Endothelial cell of umbilical vein (primary cell): ENCODE results near the gene CKAP5. TPM values are rescaled to one million over a fixed set of nuclear protein-coding genes. Genes with fewer than 3 reads are reported as not detected.

ENCODE experiments used
- BruUV-seq: library from RNA; stranded (reverse); fragments of 400-500 nt; replicated peaks from 2 replicates; lab custom pipeline; 2021; lab: Mats Ljungman, UMichigan
- CTCF ChIA-PET: fragments of 300-600, 350-600 bp; sonication (Branson Sonifier 250); formaldehyde crosslinking; loops from one replicate; lab custom pipeline; 2021; ENCODE audit warnings: antibody characterized with exemption, inconsistent platforms; lab: Charles Lee
- POLR2A ChIA-PET: fragments of 300-600, 350-600 bp; sonication (Branson Sonifier 250); formaldehyde crosslinking; loops from one replicate; lab custom pipeline; 2021; ENCODE audit warnings: antibody characterized with exemption, inconsistent platforms; lab: Charles Lee
- DNase-seq: peaks from one replicate; pipeline ENCODE4 v3.0.0-alpha.2; 2011; ENCODE audit warnings: low read depth, low spot score
- FAIRE-seq: peaks from 2 replicates; lab custom pipeline; 2011; peaks lifted over from hg19 to GRCh38; lab: Jason Lieb, UNC
- H2AFZ ChIP-seq: 2 replicates; pipeline ENCODE4 v1.6.0; 2012; ENCODE audit warnings: low read depth, low read length, control low read depth, inconsistent platforms
- H3K27ac ChIP-seq: 2 replicates; pipeline ENCODE4 v1.5.1; 2011; ENCODE audit warnings: low read depth, mild to moderate bottlenecking, control low read depth, low read length, moderate library complexity; ENCODE audit not compliant: insufficient read depth
- H3K27me3 ChIP-seq, 2 experiments: 2 replicates each; pipeline versions ENCODE4 v1.6.0 to v1.6.1; 2011; ENCODE audit warnings: low read length in 2 of 2, mixed read lengths in 1 of 2; ENCODE audit not compliant: control insufficient read depth in 2 of 2, insufficient read depth in 2 of 2
- H3K36me3 ChIP-seq, 2 experiments: 2 replicates in 1 of 2; 3 replicates in 1 of 2; pipeline ENCODE4 v1.5.1; 2011; ENCODE audit warnings: low read length in 2 of 2, mild to moderate bottlenecking in 1 of 2, moderate library complexity in 1 of 2; ENCODE audit not compliant: control insufficient read depth in 2 of 2, insufficient read depth in 2 of 2; ENCODE audit errors: extremely low read depth in 1 of 2
- H3K4me1 ChIP-seq: 3 replicates; pipeline ENCODE4 v1.5.1; 2011; ENCODE audit warnings: mild to moderate bottlenecking, low read length; ENCODE audit not compliant: control insufficient read depth, insufficient read depth; ENCODE audit errors: extremely low read depth
- H3K4me2 ChIP-seq: 2 replicates; pipeline ENCODE4 v1.6.1; 2011; ENCODE audit warnings: low read length, control low read depth, mixed read lengths; ENCODE audit not compliant: insufficient read depth
- H3K4me3 ChIP-seq, 3 experiments: fragments of 200-600 bp in 1 of 3; sonication (generic), shearing (Covaris generic) in 1 of 3; replicated peaks in 1 of 3; 2 replicates each; pipeline ENCODE4 v1.5.1; 2011 to 2016; ENCODE audit warnings: control low read depth in 3 of 3, low read length in 3 of 3, mild to moderate bottlenecking in 2 of 3, inconsistent platforms in 1 of 3, low read depth in 1 of 3, moderate library complexity in 1 of 3; ENCODE audit not compliant: insufficient read depth in 1 of 3
- H3K79me2 ChIP-seq: 2 replicates; pipeline ENCODE4 v1.6.0; 2012; ENCODE audit warnings: low read length, inconsistent platforms; ENCODE audit not compliant: control insufficient read depth, insufficient read depth
- H3K9ac ChIP-seq: replicated peaks from 2 replicates; pipeline ENCODE3; 2011; ENCODE audit warnings: low read length, control low read depth; ENCODE audit not compliant: insufficient read depth; ENCODE audit errors: extremely low read depth
- H3K9me1 ChIP-seq: replicated peaks from 3 replicates; pipeline ENCODE4 v1.6.0; 2011; ENCODE audit warnings: mild to moderate bottlenecking, low read length; ENCODE audit not compliant: control insufficient read depth, insufficient read depth; ENCODE audit errors: extremely low read depth
- H3K9me3 ChIP-seq: replicated peaks from 2 replicates; pipeline ENCODE4 v1.5.1; 2012; ENCODE audit warnings: low read length, inconsistent platforms; ENCODE audit not compliant: control insufficient read depth, insufficient read depth
- H4K20me1 ChIP-seq: replicated peaks from 2 replicates; pipeline ENCODE3; 2011; ENCODE audit warnings: mild to moderate bottlenecking, low read length; ENCODE audit not compliant: control insufficient read depth, insufficient read depth; ENCODE audit errors: extremely low read depth
- CTCF ChIP-seq, 2 donors: IDR thresholded peaks; 1 replicate in 1 of 2; 2 replicates in 1 of 2; pipeline ENCODE4 v1.5.1; 2011; ENCODE audit warnings: low read length in 2 of 2, mild to moderate bottlenecking in 2 of 2, moderate library complexity in 2 of 2, control low read depth in 1 of 2, inconsistent platforms in 1 of 2, low read depth in 1 of 2; ENCODE audit not compliant: insufficient read depth in 1 of 2; ENCODE audit errors: extremely low read depth in 1 of 2
- GATA2 ChIP-seq: IDR thresholded peaks from 2 replicates; pipeline ENCODE4 v1.7.0; 2011; ENCODE audit warnings: low read depth, mild to moderate bottlenecking, moderate library complexity, mixed read lengths, low read length; ENCODE audit not compliant: insufficient read length, insufficient read depth
- JUN ChIP-seq: IDR thresholded peaks from 2 replicates; pipeline ENCODE4 v1.6.1; 2011; ENCODE audit warnings: borderline replicate concordance, low read depth; ENCODE audit not compliant: insufficient read length, insufficient read depth
- MAX ChIP-seq: IDR thresholded peaks from 2 replicates; pipeline ENCODE4 v1.6.1; 2011; ENCODE audit not compliant: insufficient read depth, insufficient read length
- MYC ChIP-seq: IDR thresholded peaks from one replicate; pipeline ENCODE4 v1.6.1; 2011; ENCODE audit warnings: mild to moderate bottlenecking, low read depth, low read length
- POLR2A ChIP-seq: IDR thresholded peaks from 2 replicates; pipeline ENCODE4 v1.6.1; 2012; ENCODE audit warnings: low read depth, mild to moderate bottlenecking, control low read depth, low read length
- POLR2AphosphoS5 ChIP-seq: IDR thresholded peaks from 2 replicates; pipeline ENCODE4 v1.6.1; 2012; ENCODE audit warnings: low read depth, mild to moderate bottlenecking, control low read depth, low read length, moderate library complexity; ENCODE audit not compliant: insufficient read depth
- dilution Hi-C: fragments of 300-500 bp; cut with MboI; formaldehyde crosslinking; loops from one replicate; pipeline ENCODE4 v1.15.0; 2019; ENCODE audit warnings: low sequenced_read_pairs; ENCODE audit not compliant: extremely low pct_ligation_motif_present
- intact Hi-C: fragments of 100-400 bp; cut with micrococcal nuclease; formaldehyde crosslinking; loops from one replicate; pipeline ENCODE4 v1.10.0; 2022
- polyA plus RNA-seq, 4 experiments: library from polyadenylated mRNA; depleted of rRNA in 3 of 4; stranded (reverse) in 3 of 4; unstranded in 1 of 4; fragments of >200 nt; gene quantifications; 2 replicates each; pipeline versions ENCODE4 v1.2.1 to v1.2.3, GENCODE V29; 2011 to 2012; ENCODE audit warnings: missing spikeins in 1 of 4
- total RNA-seq: library from RNA; stranded (reverse); gene quantifications from 2 replicates; pipeline ENCODE4 v1.2.3, GENCODE V29; 2021

CKAP5 gene
- total and polyA plus RNA-seq, 2 donors (not counting 3 experiments of a cell fraction or from before 2014, with no cell fraction given) = 47.4 to 138 TPM

GRCh38 chr11:46889689-46890475 is 43.8 kb upstream of the CKAP5 start:
- Histone ChIP-seq H3K79me2 (no peaks in the 10 kb centered on the region), H3K4me1 (no peaks in the 10 kb centered on the region), H3K4me2 (no peak overlapping the region), H3K9ac (no peak overlapping the region), H3K27me3 (no peaks in the 10 kb centered on the region), H4K20me1 (no peaks in the 10 kb centered on the region), H3K27ac (no peak overlapping the region), H3K9me1 (no peaks in the 10 kb centered on the region), H2AFZ (no peak overlapping the region), H3K36me3 (no peaks in the 10 kb centered on the region), H3K4me3 (no peak overlapping the region), H3K9me3 (no peaks in the 10 kb centered on the region)
- peak; percentile 75 to 81 for TF ChIP-seq CTCF (IDR thresholded peaks at IDR 0.05; ENCODE audit: extremely low read depth in 1 of 2, insufficient read depth in 1 of 2, low read depth in 1 of 2, low read length in 2 of 2)
- TF ChIP-seq POLR2A = no peak
- intact Hi-C loops = loop anchor here (1.0 kb wide), 3 partner anchors 263 to 465 kb away; no protein-coding TSS in a partner anchor
- CTCF ChIA-PET = interaction anchor here (0.9 to 7.4 kb wide), 4 partner anchors 27 to 271 kb away, joined by 3 to 120 read pairs (median 42); no protein-coding TSS in a partner anchor
- BruUV-seq = no TSS peak
- dilution Hi-C loops = no loop called here
- FAIRE-seq (peak; percentile 94), DNase-seq (peak; percentile 72)
- POLR2A ChIA-PET = no interaction called here

GRCh38 chr11:46889251-46889650 is 43.2 kb upstream of the CKAP5 start:
- Histone ChIP-seq H3K9me3 (no peaks in the 10 kb centered on the region), H4K20me1 (no peaks in the 10 kb centered on the region), H3K9ac (no peak overlapping the region), H3K4me2 (no peak overlapping the region), H2AFZ (no peak overlapping the region), H3K36me3 (no peaks in the 10 kb centered on the region), H3K4me3 (no peak overlapping the region), H3K4me1 (no peaks in the 10 kb centered on the region), H3K27me3 (no peaks in the 10 kb centered on the region), H3K27ac (no peak overlapping the region), H3K9me1 (no peaks in the 10 kb centered on the region), H3K79me2 (no peaks in the 10 kb centered on the region)
- TF ChIP-seq POLR2AphosphoS5 (no peak), GATA2 (no peak), MYC (no peak), JUN (no peak), MAX (no peak)
- intact Hi-C loops (loop anchor here (1.0 kb wide), 3 partner anchors 264 to 466 kb away; no protein-coding TSS in a partner anchor), dilution Hi-C loops (no loop called here)
- FAIRE-seq (no peak), DNase-seq (no peak)
- BruUV-seq = no TSS peak
- ChIA-PET POLR2A (no interaction called here), CTCF (interaction anchor here (5.5 kb wide), 1 partner anchor 264 kb away, joined by 76 read pairs; no protein-coding TSS in a partner anchor)
